Subcutaneous abdominal adipose tissue (tissue), 5 donors: ENCODE results near the gene NUTM2A.
"Not testable (repeated sequence)": the region's sequence is repeated elsewhere in the genome, so short reads cannot be mapped to it uniquely, and the experiment has no call there.

ENCODE experiments used
- H3K27ac ChIP-seq: one replicate; pipeline ENCODE4 v1.7.0; 2013; ENCODE audit warnings: low read depth, mild to moderate bottlenecking, inconsistent platforms, low read length, moderate library complexity
- H3K27me3 ChIP-seq, 5 donors: one replicate each; pipeline ENCODE4 v1.7.0; 2013; ENCODE audit warnings: low read length in 5 of 5, inconsistent platforms in 1 of 5; ENCODE audit not compliant: control insufficient read depth in 5 of 5, insufficient read depth in 4 of 5
- H3K36me3 ChIP-seq, 5 donors: one replicate each; pipeline ENCODE4 v1.7.0; 2013; ENCODE audit warnings: low read length in 5 of 5; ENCODE audit not compliant: control insufficient read depth in 5 of 5, insufficient read depth in 5 of 5
- H3K4me1 ChIP-seq, 5 donors: one replicate each; pipeline ENCODE4 v1.7.0; 2013; ENCODE audit warnings: low read length in 5 of 5, mild to moderate bottlenecking in 3 of 5, moderate library complexity in 1 of 5; ENCODE audit not compliant: control insufficient read depth in 5 of 5, insufficient read depth in 5 of 5
- H3K4me3 ChIP-seq, 5 donors: one replicate each; pipeline ENCODE4 v1.7.0; 2013; ENCODE audit warnings: low read length in 5 of 5, low read depth in 1 of 5
- H3K9ac ChIP-seq, 5 donors: one replicate each; pipeline ENCODE4 v1.7.0; 2013; ENCODE audit warnings: low read length in 5 of 5, mild to moderate bottlenecking in 4 of 5, moderate library complexity in 3 of 5
- H3K9me3 ChIP-seq, 5 donors: one replicate each; pipeline ENCODE4 v1.7.0; 2013; ENCODE audit warnings: low read length in 5 of 5; ENCODE audit not compliant: control insufficient read depth in 5 of 5
- donor health status: healthy.
- donor health status: healthy.
- donor health status: healthy.
- donor health status: healthy.
- donor health status: healthy.

Gene NUTM2A, protein sequence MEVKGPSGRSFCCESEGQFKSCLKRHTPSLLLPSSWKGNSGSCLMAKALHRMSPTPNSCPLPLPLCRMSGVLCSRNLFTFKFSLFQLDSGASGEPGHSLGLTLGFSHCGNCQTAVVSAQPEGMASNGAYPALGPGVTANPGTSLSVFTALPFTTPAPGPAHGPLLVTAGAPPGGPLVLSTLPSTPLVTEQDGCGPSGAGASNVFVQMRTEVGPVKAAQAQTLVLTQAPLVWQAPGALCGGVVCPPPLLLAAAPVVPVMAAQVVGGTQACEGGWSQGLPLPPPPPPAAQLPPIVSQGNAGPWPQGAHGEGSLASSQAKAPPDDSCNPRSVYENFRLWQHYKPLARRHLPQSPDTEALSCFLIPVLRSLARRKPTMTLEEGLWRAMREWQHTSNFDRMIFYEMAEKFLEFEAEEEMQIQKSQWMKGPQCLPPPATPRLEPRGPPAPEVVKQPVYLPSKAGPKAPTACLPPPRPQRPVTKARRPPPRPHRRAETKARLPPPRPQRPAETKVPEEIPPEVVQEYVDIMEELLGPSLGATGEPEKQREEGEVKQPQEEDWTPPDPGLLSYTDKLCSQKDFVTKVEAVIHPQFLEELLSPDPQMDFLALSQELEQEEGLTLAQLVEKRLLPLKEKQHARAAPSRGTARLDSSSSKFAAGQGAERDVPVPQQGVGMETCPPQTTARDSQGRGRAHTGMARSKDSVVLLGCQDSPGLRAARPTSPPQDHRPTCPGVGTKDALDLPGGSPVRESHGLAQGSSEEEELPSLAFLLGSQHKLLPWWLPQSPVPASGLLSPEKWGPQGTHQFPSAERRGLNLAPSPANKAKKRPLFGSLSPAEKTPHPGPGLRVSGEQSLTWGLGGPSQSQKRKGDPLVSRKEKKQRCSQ

DNA sequence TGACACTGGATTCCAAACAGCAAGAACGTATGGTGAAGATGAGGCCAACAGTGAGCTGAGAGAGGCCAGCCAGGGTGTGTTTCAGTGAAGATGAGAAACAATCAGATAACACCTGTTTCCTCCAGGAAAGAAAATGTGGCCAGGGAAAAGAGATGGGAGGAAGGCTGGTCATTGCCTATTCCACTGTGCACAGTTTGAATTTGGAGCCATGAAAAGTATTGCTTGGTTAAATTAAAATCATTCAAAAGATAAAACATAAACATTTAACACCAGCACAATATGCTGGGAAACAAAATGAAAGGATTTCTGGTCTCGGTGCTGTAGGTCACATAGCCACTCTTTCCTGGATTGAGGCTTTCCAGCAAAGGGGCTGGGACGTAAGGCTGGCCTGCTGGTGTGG lies at the start of gene NUTM2A:
TSS of gene NUTM2A (plus strand) at position 301 of the 400 bp plus-strand sequence. CDS start 383 bp downstream, outside the sequence.
- H3K4me3 ChIP-seq, H3K4me1 ChIP-seq, H3K9me3 ChIP-seq, H3K36me3 ChIP-seq, H3K27me3 ChIP-seq, H3K9ac ChIP-seq, H3K27ac ChIP-seq: not testable (repeated sequence)

DNA sequence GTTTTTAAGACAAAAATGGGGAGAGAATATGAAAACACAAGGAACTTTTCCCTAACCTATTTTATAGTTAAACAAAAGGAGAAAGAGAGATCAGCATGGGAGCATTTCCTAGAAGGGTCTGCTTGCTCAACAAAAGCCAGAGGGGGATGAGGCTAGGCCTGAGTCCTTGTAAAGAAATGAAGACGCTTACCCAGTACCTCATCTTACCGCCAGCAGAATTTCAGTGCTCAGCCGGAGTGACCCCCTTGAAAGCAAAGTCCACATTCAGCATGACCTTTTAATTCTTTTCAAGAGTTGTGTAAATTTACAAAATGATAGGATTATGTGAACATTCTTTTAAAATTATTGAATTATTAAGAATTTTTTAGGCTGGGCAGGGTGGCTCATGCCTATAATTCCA lies 47.7 kb upstream of the NUTM2A start:
- H3K27ac ChIP-seq, H3K4me1 ChIP-seq, H3K36me3 ChIP-seq, H3K9me3 ChIP-seq, H3K9ac ChIP-seq, H3K27me3 ChIP-seq, H3K4me3 ChIP-seq: not testable (repeated sequence)

DNA sequence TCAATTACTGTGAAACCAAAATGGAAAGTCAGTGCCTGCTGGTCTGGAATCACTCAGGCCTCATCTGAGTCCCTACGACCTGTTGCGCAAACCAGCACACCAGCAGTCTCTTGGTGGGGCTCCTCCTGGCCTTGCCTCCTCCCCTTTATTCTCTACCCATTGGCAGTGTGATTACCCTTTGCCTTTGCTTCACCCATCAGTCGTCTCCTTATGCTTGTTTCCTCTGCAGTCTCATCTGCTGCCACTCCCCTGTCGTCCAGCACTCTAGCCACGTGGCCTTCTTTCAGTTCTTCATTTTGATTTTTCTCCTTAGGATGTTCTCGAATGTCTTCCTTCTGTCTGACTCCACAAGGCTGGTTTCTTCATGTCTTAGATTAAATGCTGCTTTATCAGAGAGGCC lies 40.8 kb upstream of the NUTM2A start:
- not testable (repeated sequence) for H3K9ac ChIP-seq

DNA sequence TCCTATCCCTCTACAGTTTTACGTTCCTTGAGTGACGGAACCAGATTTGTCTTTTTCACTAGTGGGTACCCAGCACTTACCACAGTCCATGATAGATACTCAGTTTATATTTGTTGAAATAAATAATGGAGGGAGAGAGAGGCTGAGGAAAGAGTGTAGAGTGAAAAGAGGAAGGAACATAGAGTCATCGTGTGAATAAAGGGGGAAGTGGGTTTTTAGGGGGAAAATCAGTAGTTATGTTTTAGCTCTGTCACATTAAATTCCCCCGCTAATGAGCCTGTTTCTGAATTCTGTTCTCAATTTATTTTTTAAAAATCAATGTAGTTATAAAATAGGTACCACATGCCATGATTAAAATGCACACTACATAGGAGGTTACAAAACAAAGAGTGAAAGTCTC lies 39.2 kb upstream of the NUTM2A start:
- not testable (repeated sequence) for H3K27me3 ChIP-seq, H3K4me1 ChIP-seq
- H3K36me3 ChIP-seq = peaks cover 0 to 14% (median 9%) of the 10 kb centered on the region in 5 donors

More for the DNA sequence above, 40.8 kb upstream of the NUTM2A start:
- not testable (repeated sequence) for H3K9me3 ChIP-seq, H3K27ac ChIP-seq, H3K4me1 ChIP-seq, H3K27me3 ChIP-seq, H3K36me3 ChIP-seq, H3K4me3 ChIP-seq

DNA sequence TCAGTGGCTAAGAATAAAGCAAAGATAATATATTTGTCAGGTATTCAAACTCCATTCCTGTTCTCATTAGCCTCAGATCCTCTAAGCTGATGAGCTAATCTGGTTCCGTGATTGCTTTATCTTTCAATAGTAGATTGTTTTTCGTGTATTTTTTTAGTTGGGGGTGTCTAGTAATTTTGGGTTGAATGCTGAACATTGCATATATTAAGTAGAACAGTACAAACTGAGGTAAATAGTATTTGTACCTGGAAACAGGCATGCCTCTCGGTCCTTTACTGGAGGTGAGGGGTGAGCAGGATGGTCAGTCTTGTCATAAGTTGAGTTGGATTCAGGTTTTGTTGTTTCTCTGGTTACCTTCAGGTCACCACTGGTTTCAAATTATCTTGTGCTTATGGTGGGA lies 37.7 kb upstream of the NUTM2A start:
- H3K4me1 ChIP-seq, H3K9me3 ChIP-seq, H3K27ac ChIP-seq, H3K27me3 ChIP-seq, H3K4me3 ChIP-seq, H3K9ac ChIP-seq: not testable (repeated sequence)
- H3K36me3 ChIP-seq = peaks cover 0 to 19% (median 12%) of the 10 kb centered on the region in 5 donors

More for the DNA sequence above, 39.2 kb upstream of the NUTM2A start:
- H3K9me3 ChIP-seq, H3K27ac ChIP-seq, H3K9ac ChIP-seq, H3K4me3 ChIP-seq: not testable (repeated sequence)

DNA sequence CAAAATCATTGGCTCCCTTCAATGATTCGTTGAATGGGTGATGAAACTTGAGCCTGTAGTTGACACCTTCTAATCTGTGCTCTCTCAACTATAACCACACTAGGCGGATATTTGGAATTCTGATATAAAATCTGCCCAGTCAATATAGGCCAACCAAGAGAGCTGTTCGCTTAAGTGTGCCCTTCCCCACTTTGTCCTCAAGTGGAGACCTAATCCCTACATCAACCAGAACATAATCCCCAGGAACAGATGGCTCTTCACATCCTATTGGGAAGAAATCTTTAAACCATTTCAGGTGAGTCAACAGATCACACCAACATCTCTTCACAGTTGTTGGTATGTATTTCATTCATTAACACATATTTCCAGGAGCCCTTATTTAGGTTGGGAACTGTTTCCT lies 33.4 kb upstream of the NUTM2A start:
- not testable (repeated sequence) for H3K4me1 ChIP-seq

DNA sequence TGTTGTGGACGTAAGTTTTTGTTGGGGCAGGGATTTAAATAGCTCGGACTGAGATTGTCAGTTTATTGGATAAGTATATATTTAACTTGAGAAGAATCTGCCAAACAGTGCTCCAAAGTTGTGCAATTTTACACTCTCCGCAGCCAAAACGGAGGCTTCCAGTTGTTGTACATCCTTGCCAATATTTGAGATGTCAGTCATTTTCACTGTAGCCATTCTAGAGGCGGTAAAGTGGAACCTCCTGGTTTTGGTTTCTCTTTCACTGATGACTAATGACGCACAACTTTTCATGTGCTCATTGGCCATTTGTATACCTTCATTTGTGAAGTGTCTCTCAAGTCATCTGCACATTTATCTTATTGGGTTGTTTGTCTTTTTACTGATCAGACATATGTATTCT lies 24.3 kb upstream of the NUTM2A start:
- H3K27me3 ChIP-seq, H3K36me3 ChIP-seq, H3K27ac ChIP-seq, H3K9ac ChIP-seq, H3K9me3 ChIP-seq: not testable (repeated sequence)
- Histone ChIP-seq H3K4me3 (peak overlapping the region in 4 of 5 donors; percentile 22 to 44 (median 32)), H3K4me1 (peaks cover 0 to 11% (median 4%) of the 10 kb centered on the region in 5 donors)

More for the DNA sequence above, 33.4 kb upstream of the NUTM2A start:
- not testable (repeated sequence) for H3K9ac ChIP-seq, H3K27me3 ChIP-seq, H3K9me3 ChIP-seq, H3K4me3 ChIP-seq, H3K27ac ChIP-seq
- H3K36me3 ChIP-seq = peaks cover 0 to 22% (median 9%) of the 10 kb centered on the region in 5 donors

DNA sequence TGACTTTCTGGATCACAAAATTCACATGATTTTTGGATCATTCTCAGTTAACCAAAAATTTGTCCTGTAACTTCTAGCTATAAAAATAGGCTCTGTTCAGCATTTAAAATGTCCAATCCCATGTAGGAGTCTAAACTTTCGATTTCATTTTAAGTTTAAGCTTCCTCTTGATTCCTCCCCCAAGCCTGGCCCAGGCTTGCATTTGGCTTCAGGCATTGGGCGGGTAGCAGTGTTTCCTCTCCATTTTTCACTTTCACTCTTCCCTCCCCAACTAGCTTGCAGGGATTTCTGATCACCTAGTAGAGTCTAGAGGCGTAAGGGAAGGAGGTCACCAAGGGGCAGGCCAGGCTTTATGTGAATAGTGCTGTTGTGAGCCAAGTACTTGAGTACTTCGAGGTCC lies 20.4 kb upstream of the NUTM2A start:
- H3K36me3 ChIP-seq, H3K9ac ChIP-seq, H3K9me3 ChIP-seq, H3K27me3 ChIP-seq, H3K27ac ChIP-seq: not testable (repeated sequence)
- Histone ChIP-seq H3K4me3 (peak overlapping the region in 1 of 5 donors; percentile 27), H3K4me1 (peaks cover 0 to 11% (median 4%) of the 10 kb centered on the region in 5 donors)

DNA sequence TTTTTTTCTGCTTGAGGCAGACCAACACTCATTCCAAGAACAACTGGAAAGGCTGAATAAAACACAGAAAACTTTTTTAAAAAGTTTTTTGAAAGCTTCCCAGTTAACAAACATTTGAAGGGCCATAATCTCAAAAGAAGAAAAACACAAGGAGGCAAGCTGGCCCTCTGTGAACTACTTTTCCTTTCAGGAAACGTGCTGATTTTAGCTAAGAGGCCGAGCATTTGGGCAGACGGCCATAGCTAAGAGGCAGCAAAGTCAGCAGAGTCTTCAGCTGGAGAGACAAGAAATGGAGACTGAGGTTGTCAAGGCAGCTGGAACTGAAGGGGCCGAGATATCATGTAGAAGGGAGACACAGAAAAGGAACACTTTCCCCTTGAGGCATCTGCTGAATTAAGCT lies 18.3 kb upstream of the NUTM2A start:
- not testable (repeated sequence) for H3K9me3 ChIP-seq, H3K9ac ChIP-seq, H3K36me3 ChIP-seq, H3K27ac ChIP-seq, H3K4me3 ChIP-seq, H3K27me3 ChIP-seq
- H3K4me1 ChIP-seq = peaks cover 0 to 11% (median 4%) of the 10 kb centered on the region in 5 donors

DNA sequence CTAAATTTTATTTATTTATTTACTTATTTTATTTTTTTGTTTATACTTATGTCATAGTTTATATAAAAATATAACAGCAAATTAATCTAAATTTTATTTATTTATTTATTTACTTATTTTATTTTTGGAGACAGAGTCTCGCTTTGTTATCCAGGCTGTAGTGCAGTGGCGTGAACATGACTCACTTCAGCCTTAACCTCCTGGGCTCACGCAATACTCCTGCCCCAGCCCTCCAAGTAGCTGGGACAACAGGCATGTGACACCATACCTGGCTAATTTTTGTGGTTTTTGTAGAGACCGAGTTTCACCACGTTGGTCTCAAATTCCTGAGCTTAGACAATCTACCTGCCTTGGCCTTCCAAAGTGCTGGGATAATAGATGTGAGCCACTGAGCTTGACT lies 14.9 kb upstream of the NUTM2A start:
- H3K36me3 ChIP-seq, H3K27me3 ChIP-seq, H3K9me3 ChIP-seq, H3K9ac ChIP-seq, H3K27ac ChIP-seq, H3K4me1 ChIP-seq, H3K4me3 ChIP-seq: not testable (repeated sequence)
